HepG2 (cell line): Measurements from ENCODE around the gene CCND1. TPM values are rescaled to one million over a fixed set of nuclear protein-coding genes. Genes with fewer than 3 reads are reported as not detected.

Experiments
- BCLAF1 ChIP-seq: fragments of 450-650 bp; IDR thresholded peaks from 2 replicates; pipeline ENCODE4 v1.6.1; 2017; ENCODE audit warnings: mild to moderate bottlenecking
- E2F1 ChIP-seq: sonication (generic); formaldehyde crosslinking; IDR thresholded peaks from 2 replicates; pipeline ENCODE4 v1.5.0; 2020; ENCODE audit warnings: missing genetic modification reagents
- GABPA ChIP-seq, 2 experiments: IDR thresholded peaks; 2 replicates each; pipeline ENCODE4 v1.6.1; 2011 to 2016; ENCODE audit warnings: low read depth in 2 of 2, low read length in 1 of 2, missing biosample characterization in 1 of 2, missing genetic modification characterization in 1 of 2
- HDAC2 ChIP-seq: sonication (generic); formaldehyde crosslinking; IDR thresholded peaks from 2 replicates; pipeline ENCODE4 v1.4.0; 2020; ENCODE audit warnings: missing genetic modification reagents
- HHEX ChIP-seq: IDR thresholded peaks from 2 replicates; pipeline ENCODE4 v1.6.1; 2016; ENCODE audit warnings: control low read depth
- ISX ChIP-seq: sonication (generic); formaldehyde crosslinking; conservative IDR thresholded peaks from 2 replicates; pipeline ENCODE4 v1.5.0; 2020; ENCODE audit warnings: missing genetic modification reagents
- KDM6A ChIP-seq: IDR thresholded peaks from 2 replicates; pipeline ENCODE4 v1.6.1; 2016; ENCODE audit warnings: low read depth
- KLF11 ChIP-seq: IDR thresholded peaks from 2 replicates; pipeline ENCODE4 v1.6.1; 2016; ENCODE audit warnings: missing compliant biosample characterization
- KLF9 ChIP-seq: IDR thresholded peaks from 2 replicates; pipeline ENCODE4 v1.6.1; 2016; ENCODE audit warnings: low read depth
- MED13 ChIP-seq: sonication (generic); formaldehyde crosslinking; IDR thresholded peaks from 2 replicates; pipeline ENCODE4 v1.5.0; 2020; ENCODE audit warnings: missing genetic modification reagents
- MIER2 ChIP-seq: IDR thresholded peaks from 2 replicates; pipeline ENCODE4 v1.6.1; 2016; ENCODE audit warnings: missing biosample characterization, missing genetic modification reagents
- POLR2A ChIP-seq, 2 experiments: IDR thresholded peaks; 2 replicates each; pipeline ENCODE4 v1.6.1; 2011; ENCODE audit warnings: low read depth in 2 of 2, low read length in 2 of 2, mild to moderate bottlenecking in 1 of 2, moderate library complexity in 1 of 2; ENCODE audit not compliant: insufficient read depth in 1 of 2
- TRIM22 ChIP-seq: fragments of 450-650 bp; IDR thresholded peaks from 2 replicates; pipeline ENCODE4 v1.6.1; 2017
- ZBTB20 ChIP-seq: sonication (generic); formaldehyde crosslinking; IDR thresholded peaks from 2 replicates; pipeline ENCODE4 v1.8.1; 2023; ENCODE audit warnings: missing genetic modification reagents, low read depth, mild to moderate bottlenecking, borderline replicate concordance
- ZBTB26 ChIP-seq: IDR thresholded peaks from 2 replicates; pipeline ENCODE4 v1.6.1; 2016; ENCODE audit warnings: missing compliant biosample characterization, missing genetic modification reagents, borderline replicate concordance
- ZBTB33 ChIP-seq: sonication (generic); formaldehyde crosslinking; IDR thresholded peaks from 2 replicates; pipeline ENCODE4 v1.4.0; 2020; ENCODE audit warnings: missing genetic modification reagents
- ZFYVE20 ChIP-seq: sonication (generic); formaldehyde crosslinking; IDR thresholded peaks from 2 replicates; pipeline ENCODE4 v1.8.0; 2023; ENCODE audit warnings: low read depth, mild to moderate bottlenecking, moderate library complexity, missing genetic modification reagents, borderline replicate concordance
- ZNF281 ChIP-seq: sonication (generic); formaldehyde crosslinking; IDR thresholded peaks from 2 replicates; pipeline ENCODE4 v1.4.0; 2020; ENCODE audit warnings: missing genetic modification reagents, borderline replicate concordance
- polyA plus RNA-seq, 8 experiments: library from polyadenylated mRNA; depleted of rRNA in 3 of 8; stranded (reverse) in 7 of 8; unstranded in 1 of 8; fragments of >200 nt; fragmentation: Illumina TruSeq in 4 of 8; extraction: Trizol in 4 of 8; gene quantifications; 2 replicates each; pipeline versions ENCODE4 v1.2.1 to v1.2.3, GENCODE V29; 2011 to 2016; ENCODE audit warnings: low read depth in 4 of 8, missing spikeins in 1 of 8, mixed read lengths in 1 of 8; ENCODE audit not compliant: insufficient read depth in 1 of 8
- total RNA-seq, 5 experiments: library from RNA; depleted of rRNA; stranded (reverse); fragments of >200 nt; fragmentation: Illumina TruSeq; extraction: Trizol; gene quantifications; 2 replicates each; pipeline ENCODE4 v1.2.3, GENCODE V29; 2016; ENCODE audit warnings: low read depth in 1 of 5

The CCND1 gene
- total and polyA plus RNA-seq, 2 of the 13 experiments (the other 11 are each of a cell fraction or from before 2014, with no cell fraction given) = 107 to 136 TPM

- no peak for TF ChIP-seq TRIM22
- peak; percentile 62; the same call in 1 of the 2 replicates for TF ChIP-seq E2F1 (CRISPR knock-in tag)
- TF ChIP-seq POLR2A (IDR thresholded peaks at IDR 0.05; ENCODE audit: insufficient read depth in 1 of 2, low read depth in 2 of 2, low read length in 2 of 2) = peak in 1 of 2 experiments; percentile 99; a peak in 2 of 4 replicates
- TF ChIP-seq MED13 (CRISPR knock-in tag) = 0 out of 2 replicates have a peak, but pooled peaks have one; percentile 36
- no peak for TF ChIP-seq KLF9 (CRISPR knock-in tag)
- no peak for TF ChIP-seq KDM6A (CRISPR knock-in tag)
- TF ChIP-seq HDAC2 (CRISPR knock-in tag) = peak; percentile 47; the same call in 1 of the 2 replicates
- 0 out of 2 replicates have a peak, but pooled peaks have one; percentile 12 for TF ChIP-seq ZBTB33
- TF ChIP-seq BCLAF1 = no peak
- TF ChIP-seq ZNF281 (CRISPR knock-in tag) = peak; percentile 50; the same call in 1 of the 2 replicates
- no peak for TF ChIP-seq ZBTB20 (CRISPR knock-in tag)
- peak; percentile 81; the same call in 1 of the 2 replicates for TF ChIP-seq KLF11 (CRISPR knock-in tag)
- peak; percentile 70; the same call in 1 of the 2 replicates for TF ChIP-seq ISX (CRISPR knock-in tag)
- TF ChIP-seq MIER2 (CRISPR knock-in tag) = 0 out of 2 replicates have a peak, but pooled peaks have one; percentile 10
- no peak for TF ChIP-seq ZFYVE20 (CRISPR knock-in tag)
- no peak for TF ChIP-seq GABPA (IDR thresholded peaks at IDR 0.05; ENCODE audit: low read depth, low read length)
- no peak for TF ChIP-seq GABPA (CRISPR knock-in tag; IDR thresholded peaks at IDR 0.05; ENCODE audit: low read depth)
- TF ChIP-seq ZBTB26 = no peak
- TF ChIP-seq HHEX (CRISPR knock-in tag) = no peak
Observed at GRCh38 chr11:69640995-69641581, at the start of gene CCND1 (continued).
